ENCODE data around the gene SLC1A1.
A peak's percentile ranks its signal among the peaks of the same experiment; 100 is the strongest.

The SLC1A1 gene

DNA sequence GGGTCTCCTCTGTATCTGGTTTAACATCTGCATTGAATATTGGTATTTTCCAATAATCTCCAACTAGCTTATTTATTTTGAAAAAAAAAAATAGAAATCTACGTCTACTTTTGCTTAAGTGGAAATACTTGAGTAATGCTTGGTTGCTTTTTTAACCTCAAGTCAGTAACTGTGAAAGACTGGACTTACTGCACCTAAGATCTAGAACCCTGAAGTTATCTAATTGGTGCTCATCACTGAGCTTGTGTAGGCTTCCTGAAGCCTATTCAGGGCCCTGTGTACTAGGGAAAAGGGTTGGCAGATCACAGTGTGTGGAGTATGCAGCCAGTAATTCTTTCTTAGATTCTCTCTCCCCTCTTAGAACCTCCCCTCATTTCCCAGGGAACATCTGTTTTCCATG is 16.2 kb downstream of the SLC1A1 start:
- H3K27me3 ChIP-seq (ENCODE audit: control insufficient read depth, insufficient read depth, low read length): no peaks in the 10 kb centered on the region
- H3K4me1 ChIP-seq (ENCODE audit: control insufficient read depth, insufficient read depth, low read length): peaks cover 18% of the 10 kb centered on the region
- H3K9ac ChIP-seq (ENCODE audit: low read depth, low read length): no peak overlapping the region
- H3K36me3 ChIP-seq (ENCODE audit: insufficient read depth, low read length): no peaks in the 10 kb centered on the region
- no peak overlapping the region for H3K4me2 ChIP-seq (ENCODE audit: low read length)
- H3K9me3 ChIP-seq (replicated peaks; ENCODE audit: low read length): no peaks in the 10 kb centered on the region
- no peak overlapping the region for H3K4me3 ChIP-seq (ENCODE audit: low read length)

DNA sequence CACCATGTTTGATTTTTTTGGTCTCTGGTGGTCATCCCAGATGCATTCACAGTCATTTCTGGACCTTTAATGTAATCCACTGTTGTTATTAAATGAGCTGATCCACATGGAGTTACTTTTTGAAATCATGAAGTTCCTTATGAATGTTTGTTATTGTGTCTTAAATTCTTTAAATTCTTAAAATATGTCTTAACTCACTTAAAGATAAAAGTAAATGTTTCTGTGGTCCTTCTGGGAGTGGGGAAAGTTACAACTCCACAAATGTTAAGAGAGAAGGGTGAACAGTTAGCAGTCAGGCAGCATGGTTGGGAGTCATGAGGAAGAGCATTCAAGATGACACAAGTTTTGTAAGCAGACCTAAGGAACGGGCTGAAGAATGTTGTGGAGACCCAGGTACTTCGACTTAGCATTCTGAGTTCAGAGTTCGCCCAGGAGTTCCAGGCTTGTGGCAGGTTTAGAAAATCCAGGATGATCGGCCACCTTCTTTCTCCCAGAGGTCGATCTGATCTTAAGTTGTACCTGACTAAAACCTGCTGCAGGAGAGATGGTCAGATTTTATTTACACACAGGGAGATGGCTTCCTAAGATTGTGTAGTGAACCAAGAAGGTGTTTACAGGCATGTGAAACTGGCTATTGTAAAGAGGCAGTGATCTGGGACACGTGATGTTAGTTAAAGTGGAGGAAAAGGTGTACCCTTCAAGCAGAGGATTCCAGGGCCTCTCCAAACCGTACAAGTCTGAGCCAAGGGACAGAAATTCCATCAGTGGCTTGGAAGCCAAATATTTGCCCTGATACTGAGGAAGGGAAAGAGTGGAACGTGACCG is 17.2 kb downstream of the SLC1A1 start:
- Histone ChIP-seq H3K27me3 (ENCODE audit: control insufficient read depth, insufficient read depth, low read length) (no peaks in the 10 kb centered on the region), H3K36me3 (ENCODE audit: insufficient read depth, low read length) (no peaks in the 10 kb centered on the region), H3K4me3 (ENCODE audit: low read length) (no peak overlapping the region), H3K9me3 (replicated peaks; ENCODE audit: low read length) (no peaks in the 10 kb centered on the region), H3K4me1 (ENCODE audit: control insufficient read depth, insufficient read depth, low read length) (peaks cover 18% of the 10 kb centered on the region), H3K9ac (ENCODE audit: low read depth, low read length) (no peak overlapping the region), H3K4me2 (ENCODE audit: low read length) (no peak overlapping the region)

DNA sequence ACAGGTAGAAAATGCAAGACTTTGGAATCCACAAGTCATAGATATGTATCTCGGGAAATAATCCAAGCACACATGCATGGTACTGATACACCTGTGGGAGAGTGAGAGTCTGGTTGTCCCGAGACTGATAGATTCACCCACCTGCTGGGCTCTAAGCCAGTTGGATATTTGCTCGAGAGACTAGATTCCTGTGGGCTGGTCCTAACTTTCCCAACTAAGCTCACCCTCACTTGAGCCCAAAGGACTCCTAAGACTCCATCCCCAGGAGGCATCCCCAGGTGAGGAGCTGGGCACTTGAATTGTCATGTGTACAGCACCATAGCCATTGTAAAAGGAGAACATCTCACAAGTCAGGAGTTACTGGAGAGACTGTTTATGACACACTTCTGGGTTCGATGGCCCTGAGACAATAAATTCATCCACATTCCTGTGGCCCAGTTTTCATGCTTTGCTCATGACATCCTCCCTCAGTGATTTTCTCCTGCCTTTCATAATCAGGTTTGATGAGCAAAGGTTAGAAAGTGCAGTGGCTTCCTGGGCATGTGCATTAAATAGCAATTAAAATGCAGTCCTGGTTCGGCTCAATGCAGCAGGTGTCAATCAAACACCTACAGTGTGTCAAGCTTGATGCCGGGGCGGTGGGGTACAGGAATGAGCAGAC is 18.1 kb downstream of the SLC1A1 start:
- peak overlapping the region; percentile 23 for H3K4me2 ChIP-seq (ENCODE audit: low read length)
- peak overlapping the region; percentile 52 for H3K9ac ChIP-seq (ENCODE audit: low read depth, low read length)
- H3K36me3 ChIP-seq (ENCODE audit: insufficient read depth, low read length): no peaks in the 10 kb centered on the region
- no peak overlapping the region for H3K4me3 ChIP-seq (ENCODE audit: low read length)
- H3K9me3 ChIP-seq (replicated peaks; ENCODE audit: low read length): no peaks in the 10 kb centered on the region
- H3K27me3 ChIP-seq (ENCODE audit: control insufficient read depth, insufficient read depth, low read length): no peaks in the 10 kb centered on the region
- H3K4me1 ChIP-seq (ENCODE audit: control insufficient read depth, insufficient read depth, low read length): peaks cover 18% of the 10 kb centered on the region

DNA sequence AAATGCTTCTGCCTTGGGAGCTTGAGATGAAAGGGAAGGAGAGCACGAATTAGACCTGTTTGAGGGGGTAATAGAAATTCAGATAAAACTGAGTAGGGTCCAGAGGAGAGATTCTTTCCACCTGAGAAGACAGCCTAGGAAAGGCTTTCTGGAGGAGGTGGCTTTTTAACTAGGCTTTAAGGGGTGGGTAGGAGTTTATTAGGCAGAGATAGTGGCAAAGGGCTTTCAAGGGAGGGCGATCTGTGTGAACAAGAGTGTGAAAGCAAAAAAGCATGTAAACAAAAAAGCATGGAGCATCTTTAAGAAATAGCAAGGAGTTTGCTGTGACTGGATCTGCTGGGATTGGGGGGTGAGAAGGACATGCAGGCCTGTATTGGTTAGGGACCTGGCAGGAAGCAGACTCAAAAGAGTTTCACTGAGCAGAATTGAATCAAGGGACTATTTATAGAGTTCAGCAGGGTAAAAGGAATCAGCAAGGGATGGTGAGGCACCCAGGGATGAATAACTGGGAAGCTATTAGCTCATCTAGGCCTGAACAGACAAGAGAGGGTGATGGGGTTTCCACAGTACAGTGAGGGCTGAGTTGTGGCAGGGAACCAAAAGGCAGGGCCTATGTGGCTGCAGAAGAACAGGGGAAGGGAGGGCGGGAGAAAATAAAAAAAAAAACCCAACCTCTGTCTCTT is 18.8 kb downstream of the SLC1A1 start:
- Histone ChIP-seq H3K4me3 (ENCODE audit: low read length) (no peak overlapping the region), H3K4me2 (ENCODE audit: low read length) (peak overlapping the region; percentile 25), H3K9ac (ENCODE audit: low read depth, low read length) (peak overlapping the region; percentile 52), H3K36me3 (ENCODE audit: insufficient read depth, low read length) (no peaks in the 10 kb centered on the region), H3K9me3 (replicated peaks; ENCODE audit: low read length) (no peaks in the 10 kb centered on the region), H3K27me3 (ENCODE audit: control insufficient read depth, insufficient read depth, low read length) (no peaks in the 10 kb centered on the region), H3K4me1 (ENCODE audit: control insufficient read depth, insufficient read depth, low read length) (peaks cover 18% of the 10 kb centered on the region)

DNA sequence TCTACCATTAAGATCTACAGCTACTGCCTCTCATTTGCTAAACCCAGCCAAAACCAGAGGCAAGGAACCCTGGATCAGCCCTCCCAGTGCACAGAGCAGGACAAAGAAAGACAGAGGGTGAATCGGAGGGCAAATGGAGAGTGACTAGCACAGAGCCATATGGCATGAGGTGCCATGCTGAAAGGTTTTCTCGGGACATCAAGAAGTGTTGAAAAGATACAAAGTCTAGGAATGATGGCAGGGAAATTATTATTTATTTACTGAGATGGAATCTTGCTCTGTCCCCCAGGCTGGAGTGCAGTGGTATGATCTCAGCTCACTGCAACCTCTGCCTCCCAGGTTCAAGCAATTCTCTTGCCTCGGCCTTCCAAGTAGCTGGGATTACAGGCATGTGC is 19.3 kb downstream of the SLC1A1 start:
- Histone ChIP-seq H3K4me1 (ENCODE audit: control insufficient read depth, insufficient read depth, low read length) (peaks cover 18% of the 10 kb centered on the region), H3K4me2 (ENCODE audit: low read length) (no peak overlapping the region), H3K36me3 (ENCODE audit: insufficient read depth, low read length) (no peaks in the 10 kb centered on the region), H3K27me3 (ENCODE audit: control insufficient read depth, insufficient read depth, low read length) (no peaks in the 10 kb centered on the region), H3K4me3 (ENCODE audit: low read length) (no peak overlapping the region), H3K9me3 (replicated peaks; ENCODE audit: low read length) (no peaks in the 10 kb centered on the region), H3K9ac (ENCODE audit: low read depth, low read length) (no peak overlapping the region)

DNA sequence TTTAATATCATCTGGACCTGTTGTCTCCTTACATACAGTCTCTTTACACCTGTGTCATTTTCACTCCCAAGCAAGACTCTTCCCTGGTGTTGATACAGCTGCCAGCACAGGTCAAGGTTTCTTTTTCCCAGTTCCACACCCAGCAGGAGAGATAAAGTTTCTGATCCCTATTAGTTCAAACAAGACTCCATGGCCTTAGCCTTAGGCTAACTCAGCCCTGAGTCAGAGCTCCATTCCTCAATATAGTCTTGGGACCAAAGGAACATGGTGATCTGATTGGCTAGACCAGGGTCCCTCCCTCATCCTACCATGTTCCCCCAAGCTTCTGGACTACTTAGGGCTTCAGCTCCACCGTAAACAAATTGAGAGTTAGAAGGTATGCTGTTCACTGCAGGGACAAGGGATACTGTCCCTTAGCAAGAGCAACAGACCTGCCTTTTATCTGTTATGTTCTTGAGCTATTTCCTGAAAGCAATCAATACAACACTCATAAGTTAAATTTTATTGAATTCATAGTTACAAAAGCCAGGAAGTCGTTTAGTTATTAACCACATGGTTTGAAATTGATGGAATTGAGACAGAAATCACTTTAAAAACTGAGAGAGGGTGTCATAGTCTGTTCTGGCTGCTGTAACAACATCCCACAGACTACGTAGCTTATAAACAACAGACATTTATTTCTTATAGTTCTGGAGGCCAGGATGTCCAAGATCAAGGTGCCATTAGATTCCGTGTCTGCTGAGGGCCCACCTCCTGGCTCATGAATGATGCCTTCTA is 20.5 kb downstream of the SLC1A1 start:
- Histone ChIP-seq H3K4me3 (ENCODE audit: low read length) (no peak overlapping the region), H3K4me2 (ENCODE audit: low read length) (no peak overlapping the region), H3K27me3 (ENCODE audit: control insufficient read depth, insufficient read depth, low read length) (no peaks in the 10 kb centered on the region), H3K36me3 (ENCODE audit: insufficient read depth, low read length) (no peaks in the 10 kb centered on the region), H3K9me3 (replicated peaks; ENCODE audit: low read length) (no peaks in the 10 kb centered on the region), H3K4me1 (ENCODE audit: control insufficient read depth, insufficient read depth, low read length) (peaks cover 18% of the 10 kb centered on the region), H3K9ac (ENCODE audit: low read depth, low read length) (no peak overlapping the region)

DNA sequence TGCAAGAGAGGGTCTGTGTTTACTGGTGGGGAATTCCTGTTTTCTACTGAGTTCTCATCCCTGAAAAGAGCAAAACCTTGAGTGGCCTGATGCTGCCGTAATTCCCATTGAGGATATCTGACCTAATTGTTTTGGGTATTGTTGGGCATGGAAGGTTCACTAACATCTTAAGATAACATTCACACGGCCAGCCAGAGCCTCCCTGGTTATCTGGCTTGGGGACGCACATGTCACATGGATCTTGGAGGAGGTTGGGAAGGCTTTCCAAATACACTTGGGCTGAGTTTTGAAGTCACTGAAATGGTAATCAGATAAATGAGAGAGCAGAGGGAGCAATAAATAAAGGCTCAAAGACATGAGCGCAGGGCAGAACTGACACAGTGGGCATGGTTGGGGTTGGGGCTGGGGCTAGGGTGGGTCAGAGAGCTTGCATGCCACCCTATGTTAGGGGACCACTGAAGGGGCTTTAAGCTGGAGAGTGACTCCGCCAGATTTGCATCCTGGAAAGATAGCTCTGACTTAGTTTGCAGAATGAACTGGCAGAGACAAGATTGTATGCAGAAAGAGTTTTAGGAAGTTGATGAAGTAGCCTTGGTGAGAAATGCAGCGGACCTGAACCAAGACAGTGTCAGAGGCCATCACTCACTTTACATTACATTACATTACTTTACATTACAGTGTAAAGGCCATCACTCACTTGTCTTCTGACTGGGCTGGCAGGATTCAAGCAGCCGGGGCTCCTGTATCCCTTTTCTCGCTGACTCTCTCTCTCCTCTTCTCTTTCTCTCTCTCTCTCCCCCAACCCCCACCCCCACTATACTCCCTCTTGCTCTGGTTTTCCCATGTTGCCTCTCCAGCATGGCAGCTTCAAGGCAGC is 24.2 kb downstream of the SLC1A1 start:
- no peak overlapping the region for H3K4me2 ChIP-seq (ENCODE audit: low read length)
- H3K36me3 ChIP-seq (ENCODE audit: insufficient read depth, low read length): no peaks in the 10 kb centered on the region
- no peak overlapping the region for H3K4me3 ChIP-seq (ENCODE audit: low read length)
- H3K27me3 ChIP-seq (ENCODE audit: control insufficient read depth, insufficient read depth, low read length): no peaks in the 10 kb centered on the region
- H3K9ac ChIP-seq (ENCODE audit: low read depth, low read length): no peak overlapping the region
- H3K9me3 ChIP-seq (replicated peaks; ENCODE audit: low read length): no peaks in the 10 kb centered on the region
- peaks cover 1% of the 10 kb centered on the region for H3K4me1 ChIP-seq (ENCODE audit: control insufficient read depth, insufficient read depth, low read length)

DNA sequence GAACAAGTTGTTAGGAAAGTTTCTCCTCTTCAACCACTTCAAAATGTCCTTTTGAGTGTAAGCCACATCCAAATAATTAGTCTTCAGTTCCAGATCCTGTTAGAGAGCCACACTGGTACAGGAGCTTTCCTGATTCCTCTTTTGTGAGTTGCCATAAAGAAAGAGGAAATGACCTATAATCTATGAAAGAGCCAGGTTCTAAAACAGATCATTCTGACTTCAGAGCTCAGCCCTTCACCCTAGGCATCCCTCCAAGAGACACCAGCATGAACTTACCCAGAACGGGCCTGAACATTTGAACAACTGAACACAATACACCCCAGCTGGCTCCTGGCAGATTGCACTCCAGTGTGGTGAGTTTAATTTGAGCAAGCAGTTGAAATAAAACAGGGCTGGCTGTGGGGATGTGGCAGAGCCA is 25.7 kb downstream of the SLC1A1 start:
- Histone ChIP-seq H3K4me3 (ENCODE audit: low read length) (no peak overlapping the region), H3K36me3 (ENCODE audit: insufficient read depth, low read length) (no peaks in the 10 kb centered on the region), H3K9me3 (replicated peaks; ENCODE audit: low read length) (no peaks in the 10 kb centered on the region), H3K4me1 (ENCODE audit: control insufficient read depth, insufficient read depth, low read length) (no peaks in the 10 kb centered on the region), H3K4me2 (ENCODE audit: low read length) (no peak overlapping the region), H3K27me3 (ENCODE audit: control insufficient read depth, insufficient read depth, low read length) (no peaks in the 10 kb centered on the region), H3K9ac (ENCODE audit: low read depth, low read length) (no peak overlapping the region)

DNA sequence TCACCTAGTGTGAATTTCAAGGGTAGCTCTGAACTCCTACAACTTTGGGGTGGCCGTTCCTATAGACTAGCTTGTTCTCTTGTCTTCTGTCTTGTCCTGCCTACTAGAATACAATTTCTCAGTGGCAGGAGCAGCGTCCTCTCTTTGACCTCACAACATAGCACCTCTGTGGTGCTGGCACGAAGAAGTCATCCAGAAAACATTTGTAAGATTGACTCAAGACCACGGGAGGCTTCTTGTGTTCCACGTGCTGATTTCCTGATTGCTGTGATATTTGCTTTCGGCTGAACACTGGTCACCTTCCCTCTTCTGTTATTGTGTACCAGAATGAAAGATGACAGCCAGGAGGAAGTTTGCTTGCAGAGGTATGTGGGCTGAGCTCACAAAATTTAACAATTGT is 27.0 kb downstream of the SLC1A1 start:
- H3K27me3 ChIP-seq (ENCODE audit: control insufficient read depth, insufficient read depth, low read length): no peaks in the 10 kb centered on the region
- H3K9me3 ChIP-seq (replicated peaks; ENCODE audit: low read length): no peaks in the 10 kb centered on the region
- no peak overlapping the region for H3K4me2 ChIP-seq (ENCODE audit: low read length)
- no peaks in the 10 kb centered on the region for H3K4me1 ChIP-seq (ENCODE audit: control insufficient read depth, insufficient read depth, low read length)
- no peak overlapping the region for H3K9ac ChIP-seq (ENCODE audit: low read depth, low read length)
- H3K36me3 ChIP-seq (ENCODE audit: insufficient read depth, low read length): no peaks in the 10 kb centered on the region
- no peak overlapping the region for H3K4me3 ChIP-seq (ENCODE audit: low read length)

DNA sequence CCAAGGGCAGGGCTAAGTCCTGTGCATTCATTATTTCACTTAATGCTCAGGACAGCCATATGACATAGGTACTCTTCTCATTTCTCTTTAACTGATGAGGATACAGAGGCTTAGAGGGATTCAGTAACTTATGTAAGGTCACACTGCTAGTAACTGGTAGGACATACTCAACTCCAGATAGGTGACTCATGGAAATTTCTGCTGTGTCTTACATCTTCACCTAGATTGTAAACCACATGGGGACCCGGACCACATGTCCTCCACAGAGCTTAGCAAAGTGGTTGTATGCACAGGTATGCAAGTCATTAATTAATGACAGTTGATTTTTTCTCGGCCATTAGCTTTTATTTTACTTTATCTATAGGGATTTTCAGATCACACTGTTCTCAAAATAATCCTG is 29.3 kb downstream of the SLC1A1 start:
- no peak overlapping the region for H3K4me3 ChIP-seq (ENCODE audit: low read length)
- no peaks in the 10 kb centered on the region for H3K27me3 ChIP-seq (ENCODE audit: control insufficient read depth, insufficient read depth, low read length)
- no peak overlapping the region for H3K4me2 ChIP-seq (ENCODE audit: low read length)
- H3K4me1 ChIP-seq (ENCODE audit: control insufficient read depth, insufficient read depth, low read length): no peaks in the 10 kb centered on the region
- H3K36me3 ChIP-seq (ENCODE audit: insufficient read depth, low read length): no peaks in the 10 kb centered on the region
- no peak overlapping the region for H3K9ac ChIP-seq (ENCODE audit: low read depth, low read length)
- no peaks in the 10 kb centered on the region for H3K9me3 ChIP-seq (replicated peaks; ENCODE audit: low read length)
